ENCODE results near the gene MYH9. TPM values are rescaled to one million over a fixed set of nuclear protein-coding genes. Genes with fewer than 3 reads are reported as not detected.

Gene MYH9
- total RNA-seq, 2 donors from 2014 or later: 521 to 691 TPM

DNA sequence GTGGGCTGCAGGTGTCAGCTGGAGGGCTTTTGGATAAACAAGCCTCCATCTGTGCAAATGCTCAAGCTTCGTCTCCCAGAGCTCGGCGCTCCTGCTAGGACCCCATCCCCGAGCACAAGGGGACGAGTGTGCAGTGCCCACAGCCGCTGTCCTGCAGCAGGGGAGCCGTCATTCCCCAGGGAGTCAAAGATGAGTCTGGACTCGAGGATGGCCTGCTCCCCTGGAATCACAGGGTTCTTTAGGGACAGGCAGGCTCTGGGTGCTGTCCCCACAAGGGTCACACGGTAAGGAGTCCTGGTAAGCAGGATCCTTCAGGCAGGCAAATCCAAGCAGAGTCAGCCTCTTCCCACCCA, 84.7 kb downstream of the MYH9 start:
- Mint-ChIP-seq H3K36me3 (peaks cover 38 to 45% of the 10 kb centered on the region in 2 donors), H3K27ac (peak overlapping the region in 1 of 2 donors; percentile 55)
- ATAC-seq: no peak

DNA sequence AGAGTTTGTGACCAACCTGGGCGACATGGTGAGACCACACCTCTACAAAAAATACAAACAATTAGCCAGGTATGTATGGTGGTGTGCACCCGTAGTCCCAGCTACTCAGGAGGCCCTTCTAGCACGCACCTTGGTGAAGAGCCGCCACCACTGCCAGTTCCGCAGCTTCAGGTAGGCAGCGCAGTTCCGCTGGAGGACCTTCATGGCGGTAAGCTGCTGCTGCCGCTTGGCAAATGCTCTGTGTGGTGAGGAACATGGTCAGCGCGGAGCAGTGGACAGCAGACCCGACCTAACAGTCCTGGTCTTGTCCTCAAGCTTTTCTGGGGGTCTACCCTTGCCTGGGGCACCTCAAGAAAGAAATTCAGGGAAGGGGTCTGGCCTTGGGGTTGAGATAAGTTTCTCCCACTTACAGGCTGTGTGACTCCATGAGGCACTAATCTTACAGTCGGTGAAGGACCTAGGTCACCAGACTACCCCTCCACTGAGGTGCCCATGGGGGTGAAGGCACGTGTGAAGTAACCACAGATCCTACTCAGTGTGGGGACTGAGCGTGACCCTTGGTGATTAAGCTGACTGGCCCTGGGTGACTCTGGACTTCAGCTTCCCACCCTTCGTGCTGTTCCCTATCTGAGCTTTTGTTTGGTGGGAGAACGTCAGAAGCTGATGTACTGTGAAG, 85.2 kb downstream of the MYH9 start:
- ATAC-seq (no peak), DNase-seq (ENCODE audit: low spot score in 2 of 2) (no peak)
- H3K36me3 Mint-ChIP-seq: peaks cover 43 to 47% of the 10 kb centered on the region in 2 donors
- no peaks in the 10 kb centered on the region for H3K9me3 Mint-ChIP-seq
- peak overlapping the region in 1 of 2 donors; percentile 55 for H3K27ac Mint-ChIP-seq

More for the DNA sequence above, 84.7 kb downstream of the MYH9 start:
- no peaks in the 10 kb centered on the region for H3K9me3 Mint-ChIP-seq
- DNase-seq (ENCODE audit: low spot score in 2 of 2): no peak

DNA sequence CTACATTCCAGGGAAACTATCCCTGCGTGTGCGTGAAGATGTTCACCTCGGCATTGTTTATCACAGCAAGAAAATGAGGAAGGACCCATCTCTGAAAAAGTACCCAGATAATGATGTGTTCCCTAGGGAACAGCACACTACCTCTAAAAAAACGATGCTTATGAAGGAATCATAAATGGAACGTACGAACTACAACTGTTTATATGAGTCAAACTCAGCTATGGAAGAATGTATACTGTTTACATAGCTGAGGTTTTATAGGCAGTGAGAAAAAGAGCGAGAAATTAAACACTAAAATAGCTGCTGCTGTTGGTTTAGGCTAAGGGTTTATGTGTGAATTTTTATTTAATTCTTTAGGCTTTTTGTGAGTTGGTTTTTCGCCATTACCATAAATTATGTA, 85.9 kb downstream of the MYH9 start:
- Mint-ChIP-seq H3K27ac (peak overlapping the region; percentile 94 to 95), H3K9me3 (no peaks in the 10 kb centered on the region), H3K36me3 (peaks cover 48 to 50% of the 10 kb centered on the region in 2 donors)
- no peak for ATAC-seq
- DNase-seq (ENCODE audit: low spot score in 2 of 2): no peak

DNA sequence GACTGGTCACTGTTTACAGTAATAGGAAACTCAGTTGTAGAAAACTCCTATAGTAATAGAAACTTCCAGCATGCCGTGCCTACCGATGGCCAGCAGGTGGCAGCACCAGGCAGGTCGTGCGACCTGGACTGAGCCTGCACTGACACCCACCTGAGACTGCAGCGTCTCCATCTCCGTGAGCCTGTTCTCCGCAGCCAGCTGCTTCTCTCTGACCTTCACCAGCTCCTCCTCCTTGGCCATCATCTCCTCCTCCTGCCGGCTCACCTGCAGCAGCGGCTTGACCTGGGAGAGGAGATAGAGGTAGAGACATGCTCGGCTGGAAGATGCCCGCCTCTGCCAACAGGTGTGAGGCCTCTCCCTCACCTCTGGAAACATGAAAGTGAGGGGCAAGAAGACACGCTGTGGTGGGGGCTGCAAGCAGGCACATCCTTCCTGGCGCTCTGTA, 86.4 kb downstream of the MYH9 start:
- H3K36me3 Mint-ChIP-seq: peaks cover 48 to 52% of the 10 kb centered on the region in 2 donors
- DNase-seq (ENCODE audit: low spot score in 2 of 2) (peak; percentile 71 to 85), ATAC-seq (peak; percentile 74 to 75)
- no peaks in the 10 kb centered on the region for H3K9me3 Mint-ChIP-seq
- peak overlapping the region; percentile 94 to 95 for H3K27ac Mint-ChIP-seq

DNA sequence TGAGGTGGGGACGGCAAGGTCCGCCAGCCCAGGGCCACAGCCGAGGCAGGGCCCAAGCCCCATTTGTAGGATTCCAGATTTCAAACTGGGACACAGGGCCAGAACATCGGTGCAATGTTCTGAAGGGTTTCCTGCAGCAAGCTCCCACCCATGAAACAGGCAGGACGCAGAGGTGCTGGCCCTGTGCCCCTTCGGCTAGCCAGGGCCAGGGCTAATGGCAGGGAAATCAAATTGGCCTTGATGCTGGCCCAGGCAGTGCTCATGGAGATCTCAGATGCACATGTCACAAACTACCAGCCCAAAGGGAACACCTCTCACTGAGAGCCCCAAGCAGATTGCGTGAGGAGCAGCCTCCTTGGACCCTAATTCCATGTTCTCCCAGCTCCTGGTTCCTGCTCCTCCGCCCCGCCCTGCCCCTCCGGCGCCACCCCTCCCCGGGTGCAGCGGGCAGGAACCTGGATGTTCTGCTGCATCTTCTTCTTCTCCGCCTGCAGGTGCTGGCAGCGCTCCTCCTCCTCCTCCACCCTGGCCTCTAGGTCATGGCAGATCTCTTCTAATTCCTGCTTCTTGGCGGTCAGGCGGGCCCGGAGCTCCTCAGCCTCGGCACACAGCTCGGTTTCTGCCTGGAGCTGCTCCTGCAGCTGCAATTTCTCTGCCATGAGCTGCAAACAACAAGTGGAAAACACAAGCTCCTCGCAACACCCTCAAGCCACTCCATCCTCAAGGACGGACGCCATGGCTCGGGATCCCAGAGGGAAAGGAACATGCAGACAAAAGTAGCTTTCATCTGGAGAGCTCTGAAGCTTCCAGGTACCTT, 87.2 kb downstream of the MYH9 start:
- Mint-ChIP-seq H3K9me3 (no peaks in the 10 kb centered on the region), H3K27ac (peak overlapping the region; percentile 94 to 95), H3K36me3 (peaks cover 52 to 54% of the 10 kb centered on the region in 2 donors)
- DNase-seq (ENCODE audit: low spot score in 2 of 2): no peak
- ATAC-seq: no peak

DNA sequence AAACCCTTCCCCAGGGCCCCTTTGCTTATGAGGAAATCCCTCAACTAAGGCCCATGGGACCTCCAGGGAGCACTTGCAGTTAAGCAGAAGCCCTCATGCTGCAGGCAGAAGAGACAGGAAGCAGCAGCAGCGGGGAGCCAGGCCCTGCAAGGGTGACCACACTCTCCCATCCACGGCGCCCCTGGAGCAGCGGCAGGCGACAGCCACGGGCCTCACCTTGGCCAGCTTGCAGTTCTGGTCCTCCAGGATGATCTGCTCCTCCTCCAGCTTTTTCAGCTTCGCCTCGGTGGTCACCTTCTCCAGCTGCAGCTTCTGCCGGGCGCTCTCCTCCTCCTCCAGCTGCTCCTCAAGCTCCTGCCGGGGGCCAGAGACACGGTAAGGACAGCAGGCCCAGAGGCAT, 87.9 kb downstream of the MYH9 start:
- H3K36me3 Mint-ChIP-seq: peaks cover 54 to 55% of the 10 kb centered on the region in 2 donors
- ATAC-seq: no peak
- H3K9me3 Mint-ChIP-seq: no peaks in the 10 kb centered on the region
- H3K27ac Mint-ChIP-seq: peak overlapping the region; percentile 1 to 14
- DNase-seq (ENCODE audit: low spot score in 2 of 2): no peak

DNA sequence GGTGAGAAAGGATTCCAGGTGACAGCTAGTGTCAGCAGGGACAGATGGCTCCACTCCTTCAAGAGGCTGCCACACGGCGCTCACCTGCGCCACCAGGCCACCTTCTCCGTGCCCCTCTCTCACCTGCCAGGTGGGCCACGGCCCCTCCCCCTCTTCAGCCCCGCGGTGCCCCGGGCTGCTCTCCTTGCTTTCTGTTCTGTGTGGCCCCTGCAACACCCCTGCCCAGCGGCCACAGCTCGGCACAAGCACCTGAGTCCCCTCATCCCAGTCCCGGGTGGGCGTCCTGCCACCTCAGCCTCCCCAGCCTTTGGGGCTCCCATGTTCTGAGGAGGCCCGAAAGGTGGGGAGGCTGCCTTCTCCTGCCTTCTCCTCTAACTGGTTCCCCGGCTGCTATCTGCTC, 88.5 kb downstream of the MYH9 start:
- peaks cover 58 to 61% of the 10 kb centered on the region in 2 donors for H3K36me3 Mint-ChIP-seq
- peak overlapping the region in 1 of 2 donors; percentile 1 for H3K27ac Mint-ChIP-seq
- no peak for ATAC-seq
- no peak for DNase-seq (ENCODE audit: low spot score in 2 of 2)
- no peaks in the 10 kb centered on the region for H3K9me3 Mint-ChIP-seq

DNA sequence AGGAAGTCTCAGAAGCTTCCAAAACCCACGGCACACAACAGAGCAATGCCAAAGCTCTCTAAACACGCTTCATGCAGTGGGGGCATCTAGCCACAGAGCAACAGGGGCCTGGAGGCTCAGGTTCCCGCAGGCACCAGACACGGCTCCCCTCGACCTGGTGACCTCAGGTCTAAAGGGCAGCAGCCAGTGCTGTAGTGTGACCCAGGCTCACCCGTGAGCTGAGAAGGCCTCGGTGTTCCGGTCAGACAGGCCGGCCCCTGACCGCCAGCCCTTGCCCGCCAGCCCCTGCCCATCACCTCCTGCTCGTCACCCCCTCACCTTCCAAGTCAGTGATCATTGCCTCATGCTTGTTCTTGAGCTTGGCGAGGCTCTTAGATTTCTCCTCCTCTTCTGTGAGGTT, 89.2 kb downstream of the MYH9 start:
- Mint-ChIP-seq H3K27ac (peak overlapping the region; percentile 1 to 29), H3K36me3 (peaks cover 59 to 65% of the 10 kb centered on the region in 2 donors), H3K9me3 (no peaks in the 10 kb centered on the region)
- ATAC-seq (no peak), DNase-seq (ENCODE audit: low spot score in 2 of 2) (no peak)

DNA sequence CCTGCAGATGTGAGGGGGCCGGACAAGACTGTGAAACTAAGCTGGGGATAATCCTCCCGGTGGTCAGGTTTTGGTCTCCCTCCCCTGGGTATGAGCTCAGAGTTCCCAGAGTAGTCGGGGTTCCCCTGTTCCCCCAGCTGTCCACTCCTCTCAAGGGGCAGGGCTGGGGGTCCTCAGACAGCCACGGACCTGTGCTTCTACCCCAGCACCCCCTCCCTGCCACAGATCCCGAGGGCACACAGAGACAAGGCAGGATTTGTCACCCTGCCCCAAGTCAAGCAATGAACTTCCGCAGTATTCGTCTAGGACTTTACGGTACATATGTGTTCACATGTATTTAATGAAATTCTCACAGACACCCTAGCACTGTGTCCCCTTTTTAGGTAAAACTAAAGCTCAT, 89.6 kb downstream of the MYH9 start:
- H3K27ac Mint-ChIP-seq: peak overlapping the region; percentile 1 to 87
- DNase-seq (ENCODE audit: low spot score in 2 of 2) (no peak), ATAC-seq (no peak)
- no peaks in the 10 kb centered on the region for H3K9me3 Mint-ChIP-seq
- H3K36me3 Mint-ChIP-seq: peaks cover 64 to 66% of the 10 kb centered on the region in 2 donors

DNA sequence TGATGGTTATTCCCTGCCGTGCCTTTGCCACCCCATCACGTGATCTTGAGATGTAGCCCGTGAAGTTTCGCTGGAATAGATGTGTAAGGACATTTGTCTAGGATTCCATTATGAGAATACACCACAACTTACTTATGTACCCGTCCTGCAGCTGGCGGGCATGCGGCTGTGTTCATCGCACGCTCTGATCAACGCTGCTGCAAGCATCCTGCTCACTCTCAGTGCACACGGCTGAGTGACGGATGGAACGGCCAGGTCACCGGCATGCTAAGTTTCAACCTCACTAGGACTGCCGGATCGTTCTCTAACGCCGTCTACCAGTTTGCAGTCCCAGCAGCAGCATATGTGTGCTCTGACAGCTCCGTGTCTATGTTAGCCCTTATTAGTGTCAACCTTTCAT, 90.2 kb downstream of the MYH9 start:
- Mint-ChIP-seq H3K27ac (peak overlapping the region; percentile 1 to 87), H3K9me3 (no peaks in the 10 kb centered on the region)
- no peak for DNase-seq (ENCODE audit: low spot score in 2 of 2)

DNA sequence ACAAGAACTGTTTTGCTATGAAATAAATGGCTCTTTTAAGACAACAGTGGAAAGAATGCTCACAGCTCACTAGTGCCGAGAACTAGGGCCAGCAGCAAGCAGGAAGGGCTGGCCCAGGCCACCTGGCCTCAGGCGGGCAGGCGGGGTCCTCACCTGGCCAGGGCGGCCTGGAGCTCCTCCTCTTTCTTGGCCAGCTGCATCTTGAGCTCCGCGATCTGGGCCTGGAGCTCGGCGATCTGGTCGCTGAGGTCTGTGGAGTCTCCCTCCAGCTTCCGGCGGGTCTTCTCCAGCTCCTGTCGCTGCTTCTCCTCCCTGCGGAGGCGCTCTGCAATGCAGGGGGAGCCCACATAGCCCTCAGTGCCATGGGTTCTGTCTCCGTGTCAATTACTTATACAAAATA, 91.1 kb downstream of the MYH9 start:
- Mint-ChIP-seq H3K27ac (peak overlapping the region; percentile 1 to 50), H3K9me3 (no peaks in the 10 kb centered on the region), H3K36me3 (peaks cover 74% of the 10 kb centered on the region in 2 donors)
- ATAC-seq (no peak), DNase-seq (ENCODE audit: low spot score in 2 of 2) (no peak)

More for the DNA sequence above, 90.2 kb downstream of the MYH9 start:
- no peak for ATAC-seq
- peaks cover 67 to 69% of the 10 kb centered on the region in 2 donors for H3K36me3 Mint-ChIP-seq

DNA sequence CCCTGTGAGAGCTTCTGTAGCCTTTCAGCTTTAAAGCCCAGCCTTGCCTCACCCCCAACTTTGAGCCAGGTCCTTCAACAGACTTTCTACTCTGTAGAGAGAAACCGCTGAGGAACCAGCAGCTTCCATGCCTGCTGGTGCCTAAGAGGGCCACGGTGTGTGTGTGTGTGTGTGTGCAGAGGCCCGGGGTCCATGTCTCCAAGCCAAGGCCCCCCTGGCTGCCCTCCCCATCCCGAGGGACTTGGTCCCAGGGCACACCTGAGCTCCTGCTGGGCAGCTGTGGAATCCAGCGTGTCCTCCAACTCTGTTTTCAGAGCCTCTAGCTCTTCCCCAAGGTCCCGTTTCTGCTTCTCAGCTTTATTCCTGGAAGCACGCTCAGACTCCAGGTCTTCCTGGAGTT, 92.5 kb downstream of the MYH9 start:
- Mint-ChIP-seq H3K36me3 (peaks cover 63 to 66% of the 10 kb centered on the region in 2 donors), H3K27ac (peak overlapping the region; percentile 77 to 86), H3K9me3 (no peaks in the 10 kb centered on the region)
- DNase-seq (ENCODE audit: low spot score in 2 of 2) (no peak), ATAC-seq (no peak)

DNA sequence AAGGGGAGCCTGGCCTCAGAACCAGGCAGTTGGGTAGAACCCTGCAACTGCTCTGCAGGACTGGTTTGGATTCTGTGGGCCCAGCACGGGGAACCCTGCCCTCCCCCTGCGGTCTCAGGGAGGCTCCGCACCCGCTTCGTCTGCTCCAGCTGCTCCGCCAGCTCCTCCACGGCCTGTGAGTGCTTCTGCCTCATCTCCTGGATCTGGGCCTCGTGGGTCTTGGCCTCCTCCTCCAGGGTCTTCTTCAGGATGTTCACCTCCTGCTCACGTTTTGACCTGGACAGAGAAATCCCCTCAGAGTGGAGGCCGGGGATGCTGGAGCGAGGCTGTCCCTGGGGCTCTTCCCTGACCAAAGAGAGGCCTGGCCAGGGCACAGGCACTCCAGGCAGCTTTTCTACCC, 93.0 kb downstream of the MYH9 start:
- Mint-ChIP-seq H3K36me3 (peaks cover 61 to 69% of the 10 kb centered on the region in 2 donors), H3K27ac (peak overlapping the region; percentile 77 to 86), H3K9me3 (no peaks in the 10 kb centered on the region)
- ATAC-seq: no peak
- DNase-seq (ENCODE audit: low spot score in 2 of 2): no peak

DNA sequence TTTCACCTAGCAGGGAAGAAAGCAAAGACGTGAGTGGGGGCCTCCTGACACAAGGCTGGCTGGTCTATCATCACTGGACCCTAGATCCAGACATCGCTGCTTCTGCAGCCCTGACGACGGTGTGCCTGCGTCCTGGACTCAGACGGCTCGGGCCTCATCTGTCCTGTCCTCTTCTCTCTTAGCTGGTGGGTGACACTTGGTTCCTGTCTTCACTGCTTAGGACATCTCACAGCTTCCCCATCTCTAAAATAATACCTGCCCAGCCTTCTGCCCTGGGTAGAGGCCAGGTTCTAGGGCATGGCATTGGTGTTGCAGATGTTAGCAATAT, 93.5 kb downstream of the MYH9 start:
- no peak for DNase-seq (ENCODE audit: low spot score in 2 of 2)

DNA sequence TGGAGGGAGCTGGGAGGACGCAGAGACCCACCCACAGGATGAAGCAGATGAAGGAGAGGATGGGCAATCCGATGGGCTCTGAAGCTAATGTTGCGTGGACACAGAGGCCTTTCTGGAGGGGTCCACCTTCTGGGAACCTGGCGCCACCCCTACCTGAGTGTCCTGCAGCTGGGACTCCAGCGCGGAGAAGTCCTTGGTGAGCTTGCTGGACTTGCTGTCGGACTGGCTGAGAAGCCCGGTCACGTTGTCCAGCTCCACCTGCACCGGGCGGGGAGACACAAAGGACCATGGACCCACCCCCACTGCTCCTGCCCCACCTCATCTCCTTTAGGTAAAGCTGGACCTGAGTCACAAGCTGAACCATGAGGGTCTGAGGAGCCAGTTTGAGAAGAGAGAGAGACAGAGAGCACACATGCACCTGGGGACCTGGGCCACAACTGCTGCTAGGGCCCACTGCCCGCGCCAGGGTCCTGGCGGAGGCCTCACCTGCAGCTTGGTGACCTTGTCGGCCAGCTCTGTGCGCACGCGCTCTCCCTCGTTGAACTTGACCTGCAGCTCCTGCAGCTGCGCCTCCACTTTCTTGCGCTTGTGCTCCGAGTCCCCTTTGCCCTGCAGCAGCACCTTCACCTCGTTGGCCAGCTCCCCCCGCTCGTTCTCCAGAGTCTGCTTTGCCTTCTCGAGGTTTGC, 94.0 kb downstream of the MYH9 start:
- Mint-ChIP-seq H3K27ac (peak overlapping the region; percentile 55 to 77), H3K9me3 (no peaks in the 10 kb centered on the region), H3K36me3 (peaks cover 63 to 73% of the 10 kb centered on the region in 2 donors)
- ATAC-seq: peak in 1 of 2 donors; percentile 5
- no peak for DNase-seq (ENCODE audit: low spot score in 2 of 2)

More for the DNA sequence above, 93.5 kb downstream of the MYH9 start:
- Mint-ChIP-seq H3K27ac (peak overlapping the region; percentile 55 to 77), H3K9me3 (no peaks in the 10 kb centered on the region), H3K36me3 (peaks cover 63 to 69% of the 10 kb centered on the region in 2 donors)
- ATAC-seq: no peak

DNA sequence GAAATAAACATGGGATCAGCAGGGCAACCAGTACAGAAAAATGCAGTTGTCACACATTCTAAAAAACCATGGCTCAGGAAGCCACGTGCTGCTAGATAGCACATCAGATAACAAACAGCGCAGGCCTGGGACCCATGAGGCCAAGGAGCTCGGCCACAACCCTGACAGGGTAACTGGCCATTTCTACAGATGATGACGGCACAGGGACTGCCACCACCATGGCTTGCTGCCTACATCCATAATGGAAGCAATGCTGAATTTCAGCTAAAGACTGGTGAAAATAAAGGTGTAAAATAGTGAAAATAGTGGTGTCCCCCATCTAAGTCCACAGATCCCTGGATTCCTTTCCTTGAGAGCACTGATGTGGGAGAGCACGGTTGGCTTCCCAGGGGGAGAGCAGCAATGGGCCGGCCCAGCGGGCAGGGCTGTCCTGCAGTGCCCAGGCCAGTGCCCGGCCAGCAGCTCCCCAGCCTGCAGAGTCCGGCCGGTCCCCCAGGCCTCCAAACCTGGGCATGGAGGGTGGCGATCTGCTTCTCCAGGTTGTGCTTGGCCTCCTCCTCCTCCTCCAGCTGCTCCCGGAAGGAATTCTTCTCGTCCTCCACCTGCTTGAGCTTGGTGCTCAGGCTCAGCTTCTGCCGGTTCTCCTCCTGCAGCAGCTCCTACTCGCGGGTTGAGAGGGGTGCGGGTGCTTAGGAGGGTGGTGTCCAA, 94.8 kb downstream of the MYH9 start:
- Mint-ChIP-seq H3K27ac (peak overlapping the region; percentile 69 to 70), H3K9me3 (no peaks in the 10 kb centered on the region), H3K36me3 (peaks cover 60 to 76% of the 10 kb centered on the region in 2 donors)
- no peak for DNase-seq (ENCODE audit: low spot score in 2 of 2)
- peak in 1 of 2 donors; percentile 11 for ATAC-seq

Measured in activated naive CD4-positive, alpha-beta T cell treated with anti-CD3 and anti-CD28 coated beads, Interleukin-2, amount 50 U/mL, for 72 hours (primary cell).